ENCODE data around the gene CDCA8. TPM values are rescaled to one million over a fixed set of nuclear protein-coding genes. Genes with fewer than 3 reads are reported as not detected.

Gene CDCA8
- total and polyA plus RNA-seq, 9 of the 15 experiments (the other 6 are each of a cell fraction or from before 2014, with no cell fraction given): 26.4 to 148 (median 81.8) TPM

DNA sequence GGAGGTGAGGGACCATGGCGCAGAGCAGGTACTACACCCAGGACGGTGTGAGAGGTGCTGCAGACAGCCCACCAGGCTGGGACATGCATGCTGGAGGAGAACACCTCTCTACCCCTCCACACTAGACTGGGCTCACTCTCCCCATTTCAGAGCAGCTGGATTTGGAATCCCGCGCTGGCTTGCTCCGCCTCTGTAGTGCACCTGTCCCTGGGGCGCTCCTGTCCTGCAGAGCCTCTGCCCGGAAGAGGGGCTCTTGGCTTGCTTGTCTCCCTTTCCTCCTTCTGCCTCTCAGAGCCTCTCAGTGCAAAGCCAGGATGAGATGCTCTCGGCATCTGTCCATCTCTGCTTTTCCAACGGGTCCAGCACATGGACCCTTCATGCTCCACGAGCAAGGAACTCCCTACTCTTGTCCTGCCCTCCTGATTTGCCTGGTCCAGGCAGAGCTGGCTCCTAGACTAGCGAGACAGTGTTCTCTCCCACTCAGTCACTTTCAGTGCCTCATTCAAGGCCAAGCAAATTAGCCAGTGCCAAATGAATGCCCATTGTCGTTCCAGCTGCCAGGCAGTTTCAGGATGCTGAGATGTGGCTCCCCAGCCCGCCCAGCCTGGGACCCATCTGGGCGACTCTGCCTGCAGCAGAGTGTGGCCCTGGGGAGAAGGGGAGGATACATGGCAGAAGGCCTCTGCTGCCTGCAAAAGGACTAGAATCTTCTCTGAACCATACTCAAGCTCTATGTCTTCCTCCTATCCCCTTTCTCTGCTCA lies 33.7 kb downstream of the CDCA8 start:
- no peak overlapping the region for H3K27ac ChIP-seq (ENCODE audit: extremely low read depth, low read depth, low read length)
- peaks cover 21 to 60% of the 10 kb centered on the region in 2 experiments for H3K27me3 ChIP-seq (ENCODE audit: control insufficient read depth in 2 of 2, insufficient read depth in 2 of 2, low read length in 2 of 2)
- ATAC-seq (no peak), DNase-seq (ENCODE audit: extremely low read depth in 1 of 4, low spot score in 3 of 4) (no peak), FAIRE-seq (no peak)
- H3K4me2 ChIP-seq (ENCODE audit: insufficient read depth, low read length): no peak overlapping the region
- no peaks in the 10 kb centered on the region for H3K9me1 ChIP-seq (ENCODE audit: control insufficient read depth, insufficient read depth, low read length)
- CTCF ChIA-PET (ENCODE audit: low intra/inter-chr PET ratio): no interaction called here
- H3K36me3 ChIP-seq (ENCODE audit: control insufficient read depth, insufficient read depth, low read length): no peaks in the 10 kb centered on the region
- H3K79me2 ChIP-seq (ENCODE audit: control insufficient read depth, insufficient read depth, low read length): no peaks in the 10 kb centered on the region
- H3K9me3 ChIP-seq (replicated peaks; ENCODE audit: control insufficient read depth, insufficient read depth, low read depth, low read length): no peaks in the 10 kb centered on the region
- H2AFZ ChIP-seq (ENCODE audit: low read depth, low read length): no peak overlapping the region
- POLR2A ChIA-PET: no interaction called here
- peaks cover 6 to 20% of the 10 kb centered on the region in 2 experiments for H3K4me1 ChIP-seq (replicated peaks in 1 of 2; ENCODE audit: control insufficient read depth in 2 of 2, insufficient read depth in 2 of 2, low read length in 2 of 2)
- no peak overlapping the region for H3K4me3 ChIP-seq
- in situ Hi-C loops (cut with MboI) (no loop called here), intact Hi-C loops (cut with micrococcal nuclease) (no loop called here)
- 5% methylated on average over 14 of the region's 14 CpGs for WGBS (ENCODE audit: insufficient coverage, low coverage, missing lambda C conversion rate)
- TF ChIP-seq JUN (IDR thresholded peaks at IDR 0.05; ENCODE audit: borderline replicate concordance, low read depth, low read length) (no peak), JUN (CRISPR knock-in tag; IDR thresholded peaks at IDR 0.05; ENCODE audit: borderline replicate concordance) (no peak), KDM2B (CRISPR knock-in tag; IDR thresholded peaks at IDR 0.05) (no peak), TAL1 (IDR thresholded peaks at IDR 0.05) (no peak), HMGN3 (IDR thresholded peaks at IDR 0.05; ENCODE audit: borderline replicate concordance, extremely low read depth, insufficient read length, low read depth, low read length) (no peak), MEF2A (IDR thresholded peaks at IDR 0.05; ENCODE audit: control insufficient read depth, low read depth, low read length) (no peak), NFE2 (IDR thresholded peaks at IDR 0.05; ENCODE audit: low read depth) (no peak), RBFOX2 (IDR thresholded peaks at IDR 0.05; ENCODE audit: low read depth, low read length) (no peak), MTF1 (CRISPR knock-in tag; IDR thresholded peaks at IDR 0.05; ENCODE audit: borderline replicate concordance) (no peak), CHCHD3 (CRISPR knock-in tag; IDR thresholded peaks at IDR 0.05) (no peak), POLR2AphosphoS5 (IDR thresholded peaks at IDR 0.05; ENCODE audit: control insufficient read depth, insufficient read depth, low read depth, low read length) (no peak)
- TF ChIP-seq, protein P1, sequence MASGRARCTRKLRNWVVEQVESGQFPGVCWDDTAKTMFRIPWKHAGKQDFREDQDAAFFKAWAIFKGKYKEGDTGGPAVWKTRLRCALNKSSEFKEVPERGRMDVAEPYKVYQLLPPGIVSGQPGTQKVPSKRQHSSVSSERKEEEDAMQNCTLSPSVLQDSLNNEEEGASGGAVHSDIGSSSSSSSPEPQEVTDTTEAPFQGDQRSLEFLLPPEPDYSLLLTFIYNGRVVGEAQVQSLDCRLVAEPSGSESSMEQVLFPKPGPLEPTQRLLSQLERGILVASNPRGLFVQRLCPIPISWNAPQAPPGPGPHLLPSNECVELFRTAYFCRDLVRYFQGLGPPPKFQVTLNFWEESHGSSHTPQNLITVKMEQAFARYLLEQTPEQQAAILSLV (tag; IDR thresholded peaks at IDR 0.05): no peak
- no peaks in the 10 kb centered on the region; the same call in 1 of the 2 replicates for H4K20me1 ChIP-seq (replicated peaks; ENCODE audit: control insufficient read depth, insufficient read depth, low read length)
- no TSS peak for BruUV-seq (replicated peaks)
- H3K9ac ChIP-seq (ENCODE audit: insufficient read depth in 1 of 2, low read depth in 2 of 2, low read length in 2 of 2): no peak overlapping the region

Data from K562 (cell line).